NCI-H345 treated with DMSO at 0.1 percent for 48 hours (cell line): ENCODE data around the gene RBM45.
"Not testable (repeated sequence)": the region's sequence is repeated elsewhere in the genome, so short reads cannot be mapped to it uniquely, and the experiment has no call there.

Experiments
- DNase-seq: peaks from one replicate; lab custom pipeline; 2025; ENCODE audit not compliant: unreplicated experiment; lab: John Stamatoyannopoulos, UW

The RBM45 gene

GRCh38 chr2:178105566-178105965, 6.7 kb upstream of the RBM45 start:
- no peak for DNase-seq

DNA sequence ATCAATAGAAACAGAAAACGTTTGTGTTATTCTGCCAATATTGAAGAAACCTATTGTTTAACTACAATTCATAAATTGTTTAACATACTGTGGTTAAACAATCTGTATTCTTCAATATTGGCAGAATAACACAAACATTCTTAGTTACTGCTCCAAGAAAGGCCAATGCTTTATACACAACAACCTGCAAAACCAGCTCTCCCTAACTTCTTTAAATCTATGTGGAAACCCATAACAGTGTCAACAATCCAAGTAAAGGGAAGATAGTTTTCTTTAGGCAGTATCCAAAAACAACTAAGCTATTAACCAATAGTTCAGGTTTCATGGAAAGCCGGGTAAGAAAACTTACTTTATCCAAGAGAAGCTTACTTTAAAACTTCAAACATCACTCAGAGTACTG, 6.2 kb upstream of the RBM45 start:
- no peak for DNase-seq

- no peak for DNase-seq
These were observed 4.1 kb upstream of the RBM45 start for GRCh38 chr2:178108176-178108575.

GRCh38 chr2:178109813-178110212, 2.4 kb upstream of the RBM45 start:
- peak; percentile 45 for DNase-seq

DNA sequence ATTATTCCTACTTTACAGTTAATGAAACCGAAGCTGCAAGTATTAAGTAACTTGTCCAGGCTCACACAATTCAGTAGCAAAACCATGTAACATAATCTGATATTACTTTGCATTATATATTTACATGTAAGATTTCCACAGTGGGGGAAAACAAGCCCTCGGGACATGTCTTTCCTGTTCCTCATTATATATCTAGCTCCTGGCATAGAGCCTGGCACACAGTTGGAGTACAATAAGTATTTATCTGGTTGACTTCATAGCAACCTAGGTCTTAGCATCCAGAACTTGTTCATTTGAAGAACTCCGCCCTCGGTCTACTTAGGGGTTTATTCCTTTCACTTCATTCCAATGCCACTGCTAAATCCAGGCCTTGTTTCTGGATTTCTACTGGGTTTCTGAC, 1.6 kb upstream of the RBM45 start:
- no peak for DNase-seq

DNA sequence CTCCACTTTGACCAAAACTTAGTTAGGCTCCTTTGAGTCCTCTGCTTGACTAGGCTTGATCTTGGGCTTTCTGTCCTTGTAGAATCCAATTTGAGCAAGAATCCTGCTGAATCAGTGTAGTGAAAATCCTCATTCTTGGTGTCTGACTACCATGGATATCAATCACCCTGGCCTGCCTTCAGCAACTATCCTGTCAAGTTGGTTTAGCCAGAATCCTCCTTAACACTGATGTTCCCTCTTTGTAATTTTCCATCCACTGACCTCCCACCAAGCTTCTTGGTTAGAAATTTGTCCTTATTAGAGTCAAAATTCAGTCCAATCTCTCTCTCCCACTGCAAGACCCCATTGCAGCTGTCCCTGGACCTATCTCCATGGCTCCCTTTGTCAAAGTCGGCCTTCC, 494 bp upstream of the RBM45 start:
- DNase-seq, result no peak

GRCh38 chr2:178114462-178114861, 2.2 kb downstream of the RBM45 start:
- DNase-seq, result no peak

GRCh38 chr2:178115271-178115670, 3.0 kb downstream of the RBM45 start:
- no peak for DNase-seq

DNA sequence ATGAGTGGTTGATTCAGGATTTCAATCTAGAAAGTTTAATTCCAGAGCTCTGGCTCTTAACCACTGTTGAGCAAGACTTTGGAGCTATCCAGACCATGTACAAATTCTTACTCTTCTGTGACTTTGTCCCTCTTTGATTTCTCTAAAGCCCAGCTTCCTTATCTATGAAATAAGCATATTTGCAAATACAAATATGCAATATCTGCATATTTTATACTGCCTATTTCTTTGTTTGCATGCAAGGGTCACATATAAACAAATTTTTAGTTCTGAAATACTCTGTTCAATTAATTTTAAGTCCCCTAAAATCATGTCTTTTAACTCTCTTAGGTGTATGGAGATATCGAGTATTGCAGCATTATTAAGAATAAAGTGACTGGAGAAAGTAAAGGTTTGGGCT, 5.5 kb downstream of the RBM45 start:
- no peak for DNase-seq

DNA sequence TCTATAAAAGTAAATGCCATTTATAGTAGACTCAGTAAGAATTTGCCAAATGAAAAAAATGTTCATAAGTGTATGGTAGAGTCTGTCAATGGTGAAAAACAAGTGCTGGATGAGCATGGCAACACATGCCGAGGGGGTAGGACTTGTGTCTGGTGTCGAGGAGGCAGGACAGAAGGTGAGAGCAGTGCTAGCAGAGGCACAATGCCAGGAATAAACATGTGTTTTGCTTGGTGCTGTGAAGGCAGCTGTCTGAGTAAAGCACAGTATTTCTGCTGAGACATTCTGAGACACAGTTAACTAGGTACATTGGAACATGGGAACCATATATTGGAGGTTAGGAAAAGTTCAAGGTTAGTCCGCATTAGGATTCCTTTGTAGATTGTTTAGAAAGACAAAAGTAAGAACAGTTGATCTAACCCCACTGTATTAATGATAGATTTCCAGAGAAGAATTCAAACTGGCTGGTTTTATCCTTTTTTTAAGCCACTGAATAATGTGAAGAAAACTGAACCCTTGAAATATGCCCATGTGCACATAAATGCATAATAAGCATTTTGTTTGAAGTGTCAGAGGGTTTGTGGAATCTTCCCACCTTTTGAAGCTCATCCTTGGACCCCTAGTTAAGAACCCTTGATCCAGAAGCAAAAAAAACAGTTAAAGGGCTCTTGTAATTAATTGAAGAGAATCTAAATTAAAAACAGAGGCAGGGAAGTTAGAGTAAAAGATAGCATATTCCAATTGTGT, 7.1 kb downstream of the RBM45 start:
- DNase-seq, result no peak

GRCh38 chr2:178123163-178123562, 10.9 kb downstream of the RBM45 start:
- DNase-seq, result no peak

GRCh38 chr2:178125125-178125524, 12.9 kb downstream of the RBM45 start:
- DNase-seq, result no peak

DNA sequence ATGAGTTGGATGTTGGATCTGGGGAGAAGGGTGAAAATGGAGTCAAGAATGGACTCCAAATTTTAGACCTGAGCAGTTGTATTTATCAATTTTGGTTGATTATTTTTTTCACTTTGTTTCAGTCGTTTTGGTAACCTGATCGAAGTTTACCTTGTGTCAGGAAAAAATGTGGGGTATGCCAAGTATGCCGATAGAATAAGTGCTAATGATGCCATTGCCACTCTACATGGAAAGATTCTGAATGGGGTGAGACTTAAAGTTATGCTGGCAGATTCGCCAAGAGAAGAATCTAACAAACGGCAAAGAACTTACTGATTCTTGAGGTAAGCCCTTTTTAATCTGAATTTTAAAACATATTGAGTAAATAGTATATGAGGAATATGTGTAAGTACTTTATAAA, 13.6 kb downstream of the RBM45 start:
- DNase-seq, result no peak

DNA sequence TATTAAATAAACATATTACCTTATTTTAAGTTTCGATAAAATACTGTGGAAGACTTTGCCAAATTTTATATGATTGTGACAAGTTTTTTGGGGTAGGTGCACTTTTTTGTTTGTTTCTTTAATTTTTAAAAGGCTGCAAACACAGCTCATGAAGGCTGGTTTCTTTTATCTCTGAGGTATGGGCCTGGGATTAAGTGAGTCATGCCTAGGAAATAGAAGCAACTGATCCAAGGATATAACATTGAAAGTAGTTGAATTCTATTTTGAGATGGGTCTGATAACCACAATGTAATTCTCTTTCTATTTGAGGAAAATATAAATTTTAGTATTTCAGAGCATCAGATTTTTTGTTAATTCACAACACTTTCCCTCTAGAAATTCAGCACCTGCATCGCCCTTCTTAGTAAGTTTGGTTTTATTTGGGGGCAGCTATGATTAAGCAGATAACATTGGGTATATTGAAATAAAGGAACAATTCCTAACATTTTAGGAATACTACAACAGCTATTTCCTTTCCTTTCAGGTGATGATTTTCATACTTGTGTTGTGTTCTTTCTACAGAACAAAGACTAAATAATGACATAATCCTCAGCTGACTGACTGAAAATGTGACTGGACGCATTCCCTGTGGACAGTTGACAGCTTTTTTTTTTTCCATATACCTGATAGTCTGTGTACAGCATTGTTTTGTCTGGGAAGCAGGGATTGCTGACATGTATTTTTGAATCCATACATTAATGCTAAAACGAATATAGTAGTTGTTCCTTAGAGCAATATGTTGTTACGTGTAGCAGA, 16.8 kb downstream of the RBM45 start:
- DNase-seq, result no peak

DNA sequence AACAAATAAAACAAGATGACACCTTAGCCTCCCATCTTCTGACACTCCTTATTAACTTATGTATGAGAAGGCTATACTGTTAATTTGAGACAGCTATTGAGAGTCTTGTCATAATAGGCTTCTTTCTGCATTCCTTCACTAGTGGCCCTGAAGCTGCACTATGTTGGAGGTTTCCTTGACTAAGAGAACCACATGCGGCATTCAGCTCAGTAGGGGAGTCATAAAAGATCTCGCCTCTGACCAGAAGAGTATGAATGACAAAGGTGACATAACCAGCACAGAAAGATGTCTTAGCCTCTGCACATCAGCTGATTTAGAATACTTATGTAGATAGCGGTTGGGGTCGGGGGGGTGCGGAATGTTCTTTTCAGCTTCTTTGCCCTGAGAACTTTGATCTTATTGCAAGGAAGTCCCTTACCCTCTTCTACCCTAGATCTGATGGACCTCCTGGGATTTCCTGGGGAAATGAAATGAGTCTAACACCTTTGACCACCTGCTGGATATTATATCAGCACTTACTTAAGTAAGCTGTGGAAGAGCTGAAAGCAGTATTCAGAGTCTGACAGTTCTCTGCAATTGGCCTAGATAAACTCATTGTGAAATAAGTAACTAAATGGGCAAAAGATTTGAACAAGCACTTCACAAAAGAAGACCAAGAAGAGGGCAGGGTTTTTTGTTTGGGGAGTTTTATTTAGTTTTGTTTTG, 24.2 kb downstream of the RBM45 start:
- DNase-seq, result no peak

DNA sequence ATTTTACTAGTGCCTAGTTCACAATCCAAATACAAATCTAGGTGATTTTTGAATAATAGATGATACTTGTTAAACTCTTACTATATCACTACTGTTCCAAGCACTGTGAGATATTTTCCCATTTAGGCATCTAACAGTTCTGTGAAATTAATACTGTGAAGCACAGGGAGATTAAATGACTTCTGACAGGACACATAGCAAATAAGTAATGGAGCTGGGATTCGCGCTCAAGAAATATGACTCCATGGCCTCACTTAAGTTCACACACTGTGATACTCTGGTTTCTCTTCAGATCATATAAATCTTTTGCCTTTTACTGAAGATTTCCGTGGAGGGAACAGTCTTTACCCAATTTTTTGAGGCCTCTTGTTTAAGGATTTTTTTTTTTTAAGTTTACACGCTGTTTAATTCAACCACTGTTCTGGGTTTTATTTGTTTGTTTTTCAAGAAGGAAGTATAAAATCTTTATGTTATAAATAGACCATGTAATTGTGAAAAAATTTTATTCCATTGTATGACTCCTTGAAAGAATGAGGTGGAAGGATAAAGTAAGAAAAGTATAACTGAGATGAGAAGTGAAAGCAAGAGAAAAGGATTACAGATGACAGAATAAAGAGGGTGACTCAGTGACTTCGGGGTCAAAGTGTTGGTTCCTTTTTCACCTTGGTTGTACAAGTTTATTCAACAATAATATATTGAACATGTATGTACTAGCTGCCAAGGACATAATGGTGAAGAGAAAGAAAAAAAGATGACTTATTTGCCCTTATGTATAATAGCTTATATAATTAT, 30.2 kb downstream of the RBM45 start:
- no peak for DNase-seq

DNA sequence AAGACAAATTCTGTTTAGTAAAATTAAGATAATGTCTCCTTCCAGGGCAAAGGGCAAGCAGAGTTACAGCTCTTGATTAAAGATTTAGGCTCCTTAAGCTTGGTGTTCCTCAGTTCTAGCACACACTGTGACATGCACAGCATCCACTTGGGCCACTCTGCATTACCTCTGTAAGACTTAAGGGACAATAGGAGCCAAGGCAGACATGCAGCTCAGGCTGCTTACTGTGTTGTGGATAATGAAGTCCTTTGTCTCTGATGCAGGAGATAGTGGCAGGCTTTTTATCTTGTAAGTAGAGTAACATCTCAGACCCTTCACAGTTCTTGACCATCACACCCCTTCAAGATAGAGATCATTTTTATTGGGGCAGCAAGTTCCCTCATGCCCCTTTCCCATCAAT, 31.2 kb downstream of the RBM45 start:
- DNase-seq, result no peak

- peak; percentile 43 for DNase-seq
These were observed 39.8 kb downstream of the RBM45 start for GRCh38 chr2:178152033-178152432.

GRCh38 chr2:178152542-178152941, 40.3 kb downstream of the RBM45 start:
- DNase-seq, result no peak

- DNase-seq, result no peak
These were observed 40.7 kb downstream of the RBM45 start for GRCh38 chr2:178152977-178153376.

DNA sequence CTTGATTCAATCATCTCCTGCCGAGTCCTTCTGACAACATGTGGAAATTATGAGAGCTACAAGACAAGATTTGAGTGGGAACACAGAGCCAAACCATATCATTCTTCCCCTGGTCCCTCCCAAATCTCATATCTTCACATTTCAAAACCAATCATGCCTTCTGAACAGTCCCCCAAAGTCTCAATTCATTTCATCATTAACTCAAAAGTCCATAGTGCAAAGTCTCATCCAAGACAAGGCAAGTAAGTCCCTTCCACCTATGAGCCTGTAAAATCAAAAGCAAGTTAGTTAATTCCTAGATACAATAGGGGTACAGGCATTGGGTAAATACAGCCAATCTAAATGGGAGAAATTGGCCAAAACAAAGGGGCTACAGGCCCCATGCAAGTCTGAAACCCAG, 41.6 kb downstream of the RBM45 start:
- not testable (repeated sequence) for DNase-seq
